ENCODE results near the gene TTLL11.

GRCh38 chr9:121776001-121776738 is 316.9 kb downstream of the TTLL11 start:
- TF ChIP-seq POLR2A (IDR thresholded peaks at IDR 0.05) (no peak), POLR2AphosphoS5 (IDR thresholded peaks at IDR 0.05) (no peak)

Measured in gastroesophageal sphincter (tissue), 2 donors.